GM18505 (cell line): Measurements from ENCODE around the gene HDAC10.
"Not testable (repeated sequence)": the region's sequence is repeated elsewhere in the genome, so short reads cannot be mapped to it uniquely, and the experiment has no call there.

ENCODE experiments used
- ATAC-seq: cut with Tn5 transposase; IDR thresholded peaks from one replicate; pipeline ENCODE4 v1.9.1; 2021; ENCODE audit not compliant: unreplicated experiment
- POLR2A ChIP-seq: IDR thresholded peaks from 4 replicates; pipeline ENCODE4 v1.6.1; 2011; ENCODE audit warnings: borderline replicate concordance; ENCODE audit not compliant: insufficient read depth, insufficient read length; ENCODE audit errors: extremely low read depth

Gene HDAC10

DNA sequence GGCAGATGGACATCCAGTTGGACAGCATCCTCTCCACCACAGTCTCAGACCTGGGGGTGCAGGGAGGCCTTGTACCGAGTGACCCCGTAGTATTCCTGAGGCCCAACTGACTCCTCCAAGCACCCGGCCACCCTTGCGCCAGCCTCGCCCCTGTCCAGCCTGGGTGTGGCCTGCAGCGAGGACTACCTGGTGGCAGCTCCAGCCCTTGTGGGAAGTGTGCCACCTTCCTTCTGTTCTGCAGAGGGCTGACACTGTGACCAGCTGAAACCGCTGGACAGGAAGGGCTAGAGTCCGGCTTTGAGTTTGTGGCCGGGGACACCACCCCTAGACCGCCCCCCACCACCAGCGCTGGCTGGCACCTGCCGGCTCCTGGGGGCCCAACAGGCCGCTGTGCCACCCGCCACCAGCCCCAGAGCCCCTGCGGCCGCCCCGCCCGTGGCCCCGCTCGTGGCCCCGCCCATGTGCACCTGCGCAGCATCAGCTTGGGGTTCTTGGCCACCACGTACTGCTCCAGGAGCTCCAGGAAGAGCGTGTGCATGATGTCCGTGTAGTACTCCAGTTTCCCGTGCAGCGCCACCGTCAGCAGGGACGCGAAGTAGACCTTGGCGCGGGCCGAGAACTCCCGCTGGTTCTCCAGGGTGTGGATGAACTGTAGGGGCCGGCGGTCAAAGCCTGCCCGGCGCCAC, 29.1 kb upstream of the HDAC10 start:
- ATAC-seq = no peak
- no peak for TF ChIP-seq POLR2A

- TF ChIP-seq POLR2A = no peak
- ATAC-seq = no peak
Measured at GRCh38 chr22:50278956-50279619, 28.0 kb upstream of the HDAC10 start.

- TF ChIP-seq POLR2A = no peak
- ATAC-seq = no peak
Measured at GRCh38 chr22:50278461-50278860, 27.4 kb upstream of the HDAC10 start.

DNA sequence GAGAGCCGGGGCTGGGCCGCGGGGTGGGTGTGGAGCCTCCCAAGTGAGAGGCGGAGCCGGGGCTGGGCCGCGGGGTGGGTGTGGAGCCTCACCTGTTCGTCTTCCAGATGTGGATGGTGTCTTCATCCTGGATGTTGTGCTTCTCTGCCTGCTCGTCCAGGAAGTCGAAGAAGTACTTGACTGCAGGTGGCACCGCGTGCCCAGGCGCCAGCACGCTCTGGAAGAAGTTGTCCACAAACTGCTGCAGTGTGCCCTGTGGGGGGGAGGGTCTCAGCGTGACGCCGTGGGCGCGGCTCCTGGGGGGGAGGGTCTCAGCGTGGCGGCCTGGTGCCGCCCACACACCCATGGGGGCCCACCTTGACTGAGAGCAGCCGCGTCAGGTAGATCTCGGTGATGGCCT, 26.7 kb upstream of the HDAC10 start:
- no peak for TF ChIP-seq POLR2A
- ATAC-seq = no peak

GRCh38 chr22:50276143-50276542, 25.1 kb upstream of the HDAC10 start:
- peak; percentile 51 for ATAC-seq
- TF ChIP-seq POLR2A = no peak

GRCh38 chr22:50275181-50276055, 24.4 kb upstream of the HDAC10 start:
- ATAC-seq = no peak
- TF ChIP-seq POLR2A = no peak

- ATAC-seq = no peak
- no peak for TF ChIP-seq POLR2A
Measured at GRCh38 chr22:50274771-50275170, 23.7 kb upstream of the HDAC10 start.

GRCh38 chr22:50274311-50274710, 23.2 kb upstream of the HDAC10 start:
- ATAC-seq = no peak
- no peak for TF ChIP-seq POLR2A

- ATAC-seq = not testable (repeated sequence)
Measured at GRCh38 chr22:50273781-50274180, 22.7 kb upstream of the HDAC10 start.

- ATAC-seq = not testable (repeated sequence)
Measured at GRCh38 chr22:50273352-50273751, 22.3 kb upstream of the HDAC10 start.

GRCh38 chr22:50272044-50272802, 21.2 kb upstream of the HDAC10 start:
- ATAC-seq = no peak
- no peak for TF ChIP-seq POLR2A

DNA sequence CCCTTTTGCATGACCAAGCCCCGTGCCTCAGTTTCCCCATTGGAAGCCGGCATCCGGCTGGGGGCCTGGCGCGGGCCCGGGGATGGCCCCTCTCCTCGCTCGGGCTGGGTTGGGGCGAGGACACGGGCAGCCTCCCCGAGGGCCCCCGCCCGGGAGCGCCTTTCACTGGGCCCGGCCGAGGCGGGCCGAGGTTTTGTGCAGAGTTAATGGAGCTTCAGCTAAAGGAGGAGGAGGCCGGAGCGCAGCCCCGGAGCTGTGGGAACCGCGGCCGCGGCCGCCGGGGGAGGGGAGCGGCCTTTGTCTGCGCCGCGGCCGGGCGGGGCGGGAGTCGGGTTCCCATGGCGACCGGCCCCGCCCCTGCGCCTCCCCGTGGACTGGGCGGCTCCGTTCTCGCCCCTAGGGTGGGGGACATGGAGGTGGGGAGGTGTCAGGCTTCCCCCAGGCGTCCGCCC, 20.5 kb upstream of the HDAC10 start:
- no peak for TF ChIP-seq POLR2A
- no peak for ATAC-seq

DNA sequence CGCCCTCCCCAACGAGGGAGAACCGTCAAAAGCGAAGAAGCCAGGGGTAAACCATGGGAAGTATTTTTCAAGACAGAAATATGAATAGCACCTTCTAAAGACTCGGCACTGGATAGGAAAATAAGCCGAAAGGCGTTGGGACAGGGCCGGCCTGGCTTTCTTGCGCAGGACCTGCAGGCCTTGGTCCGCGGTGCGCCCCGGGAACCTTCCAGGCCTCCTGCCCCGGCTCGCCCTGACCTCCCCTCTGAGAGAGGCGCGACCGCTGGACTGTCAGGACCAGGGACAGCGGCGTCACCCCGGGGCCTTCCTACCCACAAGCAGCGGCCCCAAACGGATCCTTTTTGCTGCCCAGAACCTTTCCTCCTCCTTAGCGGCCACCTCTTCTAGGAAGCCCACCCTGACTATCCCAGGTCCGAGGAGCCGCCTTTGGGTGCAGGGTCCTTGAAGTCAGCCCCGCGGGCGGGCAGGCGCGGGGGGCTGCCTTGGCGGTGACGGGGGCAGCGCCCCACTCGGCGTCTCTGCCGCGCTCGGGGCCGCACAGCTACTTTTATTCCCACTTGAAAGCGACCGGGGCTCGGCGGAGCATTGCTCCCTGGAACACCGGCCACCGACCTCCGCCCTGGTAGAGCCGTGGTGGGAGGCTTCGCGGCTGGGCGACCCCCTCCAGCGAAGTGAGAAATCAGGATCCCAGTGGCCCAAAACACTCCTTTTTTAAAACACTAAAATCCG, 19.8 kb upstream of the HDAC10 start:
- ATAC-seq = no peak
- TF ChIP-seq POLR2A = no peak

- no peak for TF ChIP-seq POLR2A
- no peak for ATAC-seq
Measured at GRCh38 chr22:50269970-50270665, 19.1 kb upstream of the HDAC10 start, which contains the start of gene MAPK11. Gene MAPK11, minus strand, starts transcription at chr22:50270380. Its CDS starts 88 bp downstream, at chr22:50270292.
